Lung (tissue), 12 donors: ENCODE data around the gene APOL3. TPM values are rescaled to one million over a fixed set of nuclear protein-coding genes. Genes with fewer than 3 reads are reported as not detected.

Experiments
- ATAC-seq: fragments of 200-7000 bp; cut with Tn5 transposase; one replicate; pipeline ENCODE4 v1.9.1; 2020; ENCODE audit warnings: moderate number of reproducible peaks; ENCODE audit not compliant: insufficient read depth, low FRiP score
- DNase-seq, 3 donors: peaks; one replicate each; pipeline ENCODE4 v3.0.0-alpha.2; 2013 to 2017
- H3K27ac ChIP-seq, 2 donors: one replicate each; pipeline ENCODE4 v1.5.1; 2013; ENCODE audit warnings: mild to moderate bottlenecking in 2 of 2, moderate library complexity in 2 of 2, control low read depth in 1 of 2, inconsistent platforms in 1 of 2, low read depth in 1 of 2, low read length in 1 of 2
- H3K27me3 ChIP-seq, 3 donors: one replicate each; pipeline ENCODE4 v1.5.1; 2013; ENCODE audit warnings: low read length in 2 of 3; ENCODE audit not compliant: control insufficient read depth in 3 of 3, insufficient read depth in 3 of 3
- H3K36me3 ChIP-seq, 4 donors: one replicate each; pipeline ENCODE4 v1.5.1; 2013; ENCODE audit warnings: low read length in 4 of 4, mild to moderate bottlenecking in 1 of 4, moderate library complexity in 1 of 4; ENCODE audit not compliant: control insufficient read depth in 4 of 4, insufficient read depth in 4 of 4
- H3K4me1 ChIP-seq, 5 donors: one replicate each; pipeline ENCODE4 v1.5.1; 2013; ENCODE audit warnings: low read length in 5 of 5, mild to moderate bottlenecking in 2 of 5, moderate library complexity in 1 of 5; ENCODE audit not compliant: control insufficient read depth in 5 of 5, insufficient read depth in 5 of 5
- H3K4me3 ChIP-seq: one replicate; pipeline ENCODE4 v1.5.1; 2013; ENCODE audit warnings: mild to moderate bottlenecking, control low read depth, moderate library complexity
- H3K9ac ChIP-seq, 2 donors: one replicate each; pipeline ENCODE4 v1.5.1; 2013; ENCODE audit warnings: low read length in 2 of 2, control low read depth in 1 of 2; ENCODE audit not compliant: insufficient read depth in 1 of 2
- H3K9me3 ChIP-seq, 4 donors: one replicate each; pipeline ENCODE4 v1.5.1; 2013; ENCODE audit warnings: low read length in 3 of 4, mild to moderate bottlenecking in 1 of 4, moderate library complexity in 1 of 4; ENCODE audit not compliant: control insufficient read depth in 4 of 4, insufficient read depth in 3 of 4
- CTCF ChIP-seq: IDR thresholded peaks from 2 replicates; pipeline ENCODE4 v1.5.1; 2012; ENCODE audit warnings: mild to moderate bottlenecking; ENCODE audit errors: control extremely low read depth, extremely low read depth
- WGBS, 2 donors: extraction: QIAGEN DNeasy Blood & Tissue Kit; methylation state at CpG; one replicate each; pipeline ENCODE4 v1.1.7; 2013; 5-methylcytosine and 5-hydroxymethylcytosine counted together
- polyA plus RNA-seq, 2 donors: library from polyadenylated mRNA; stranded (reverse); fragments of 200-250 nt; gene quantifications; one replicate each; pipeline ENCODE4 v1.2.1, GENCODE V29; 2013
- total RNA-seq, 2 donors: library from RNA; depleted of rRNA in 1 of 2; stranded (reverse); fragments of >200 nt in 1 of 2; gene quantifications; one replicate each; pipeline ENCODE4 v1.2.1, GENCODE V29; 2014 to 2021
- donor health status: control.
- donor health status: control.
- donor health status: Bipolar disorder and iron deficiency.
- donor health status: healthy.
- donor health status: DM: yes; HTN: yes; CAD: no.

APOL3 gene
- total and polyA plus RNA-seq, 4 donors = 26.2 to 50.9 (median 44.7) TPM

- H3K9me3 ChIP-seq = no peaks in the 10 kb centered on the region
- H3K27ac ChIP-seq = no peak overlapping the region
- ATAC-seq (no peak), DNase-seq (no peak)
- no peak overlapping the region for H3K4me3 ChIP-seq
- peaks cover 0 to 14% (median 0%) of the 10 kb centered on the region in 4 donors for H3K36me3 ChIP-seq
- TF ChIP-seq CTCF = no peak
- H3K4me1 ChIP-seq = no peaks in the 10 kb centered on the region
- no peaks in the 10 kb centered on the region for H3K27me3 ChIP-seq
- WGBS, 2 donors = 84 to 93% methylated on average over 2 of the region's 2 CpGs
- H3K9ac ChIP-seq = no peak overlapping the region
Measured at GRCh38 chr22:36136988-36137387, 23.6 kb downstream of the APOL3 start.

DNA sequence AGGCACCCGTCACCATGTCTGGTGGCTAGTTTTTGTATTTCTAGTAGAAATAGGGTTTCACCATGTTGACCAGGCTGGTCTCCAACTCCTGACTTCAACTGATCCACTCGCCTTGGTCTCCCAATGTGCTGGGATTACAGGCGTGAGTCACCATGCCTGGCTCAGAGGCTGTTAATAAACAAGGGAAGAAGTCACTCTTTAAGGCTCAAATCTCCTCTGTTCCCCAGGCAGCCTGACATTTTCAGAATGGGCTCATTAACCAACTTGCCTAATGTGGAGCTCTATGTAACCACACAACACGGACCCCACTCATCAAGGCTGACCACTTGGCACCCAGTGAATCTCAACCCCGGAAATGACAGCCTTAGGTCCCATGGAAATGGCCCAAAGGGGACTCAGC is 24.1 kb downstream of the APOL3 start:
- H3K4me3 ChIP-seq = no peak overlapping the region
- no peaks in the 10 kb centered on the region for H3K4me1 ChIP-seq
- ATAC-seq (no peak), DNase-seq (no peak)
- H3K27ac ChIP-seq = no peak overlapping the region
- no peaks in the 10 kb centered on the region for H3K9me3 ChIP-seq
- H3K9ac ChIP-seq = no peak overlapping the region
- no peaks in the 10 kb centered on the region for H3K27me3 ChIP-seq
- no peak for TF ChIP-seq CTCF
- peaks cover 0 to 12% (median 0%) of the 10 kb centered on the region in 4 donors for H3K36me3 ChIP-seq
- WGBS, 2 donors = 89 to 93% methylated on average over 5 of the region's 5 CpGs

DNA sequence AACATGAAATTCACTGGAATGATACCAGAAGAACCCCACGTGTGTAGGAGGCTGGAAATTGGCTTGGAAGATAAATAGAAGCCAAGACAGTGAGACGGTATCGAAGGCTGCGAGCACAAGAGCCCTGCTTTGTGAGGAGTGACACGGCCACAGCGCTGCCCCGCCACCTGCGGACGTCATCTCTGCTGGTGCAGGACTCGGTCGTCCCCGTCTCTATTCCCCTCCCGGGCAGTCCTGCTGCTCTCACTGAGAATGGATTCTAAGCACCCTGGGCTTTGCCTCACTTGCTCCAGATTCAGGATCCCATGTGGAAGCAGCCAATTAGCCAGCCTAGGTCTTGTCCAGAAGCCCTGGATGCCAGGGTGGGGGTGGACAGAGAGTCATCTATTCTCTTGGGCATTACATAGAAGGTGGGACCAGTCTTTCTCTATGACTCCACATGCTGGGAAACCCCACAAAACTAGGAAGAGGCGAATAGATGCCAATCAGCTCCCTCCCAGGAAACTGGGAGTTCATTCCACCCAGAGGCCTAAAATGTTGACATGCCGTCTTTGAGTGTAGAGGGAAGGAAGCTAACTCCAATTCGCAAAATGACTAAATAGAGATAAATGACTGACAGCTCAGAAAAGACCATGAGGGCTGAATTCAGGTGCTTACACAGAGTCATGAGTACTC is 25.1 kb downstream of the APOL3 start:
- Histone ChIP-seq H3K27me3 (no peaks in the 10 kb centered on the region), H3K4me3 (no peak overlapping the region), H3K27ac (no peak overlapping the region), H3K9ac (no peak overlapping the region), H3K9me3 (no peaks in the 10 kb centered on the region), H3K4me1 (no peaks in the 10 kb centered on the region), H3K36me3 (peaks cover 0 to 3% (median 0%) of the 10 kb centered on the region in 4 donors)
- ATAC-seq = no peak
- TF ChIP-seq CTCF = no peak
- WGBS, 2 donors = 83 to 85% methylated on average over 16 of the region's 16 CpGs
- no peak for DNase-seq

- DNase-seq = no peak
- Histone ChIP-seq H3K9ac (no peak overlapping the region), H3K36me3 (no peaks in the 10 kb centered on the region), H3K4me3 (no peak overlapping the region), H3K4me1 (peaks cover 0 to 8% (median 0%) of the 10 kb centered on the region in 5 donors), H3K9me3 (no peaks in the 10 kb centered on the region), H3K27ac (no peak overlapping the region), H3K27me3 (no peaks in the 10 kb centered on the region)
- no peak for TF ChIP-seq CTCF
- no peak for ATAC-seq
- 53 to 57% methylated on average over 8 of the region's 8 CpGs for WGBS, 2 donors
Measured at GRCh38 chr22:36134182-36134581, 26.4 kb downstream of the APOL3 start.
